Measurements from ENCODE around the gene PALB2.

PALB2 gene

GRCh38 chr16:23567602-23568001 is 73.5 kb downstream of the PALB2 start:
- DNase-seq (ENCODE audit: low spot score) = no peak
- no peak for TF ChIP-seq CTCF (IDR thresholded peaks at IDR 0.05; ENCODE audit: extremely low read depth, missing control alignments)

GRCh38 chr16:23566724-23567123 is 74.4 kb downstream of the PALB2 start:
- DNase-seq (ENCODE audit: low spot score) = no peak
- no peak for TF ChIP-seq CTCF (IDR thresholded peaks at IDR 0.05; ENCODE audit: extremely low read depth, missing control alignments)

GRCh38 chr16:23564575-23565363 is 76.3 kb downstream of the PALB2 start:
- no peak for TF ChIP-seq CTCF (IDR thresholded peaks at IDR 0.05; ENCODE audit: extremely low read depth, missing control alignments)
- no peak for DNase-seq (ENCODE audit: low spot score)

GRCh38 chr16:23563186-23563585 is 77.9 kb downstream of the PALB2 start:
- no peak for DNase-seq (ENCODE audit: low spot score)
- TF ChIP-seq CTCF (IDR thresholded peaks at IDR 0.05; ENCODE audit: extremely low read depth, missing control alignments) = no peak

GRCh38 chr16:23562505-23562904 is 78.6 kb downstream of the PALB2 start:
- no peak for DNase-seq (ENCODE audit: low spot score)
- TF ChIP-seq CTCF (IDR thresholded peaks at IDR 0.05; ENCODE audit: extremely low read depth, missing control alignments) = no peak

- no peak for TF ChIP-seq CTCF (IDR thresholded peaks at IDR 0.05; ENCODE audit: extremely low read depth, missing control alignments)
- no peak for DNase-seq (ENCODE audit: low spot score)
These were observed 79.5 kb downstream of the PALB2 start for GRCh38 chr16:23561586-23561985.

- no peak for TF ChIP-seq CTCF (IDR thresholded peaks at IDR 0.05; ENCODE audit: extremely low read depth, missing control alignments)
- no peak for DNase-seq (ENCODE audit: low spot score)
These were observed 83.1 kb downstream of the PALB2 start for GRCh38 chr16:23557779-23558702.
